GM18909 (cell line): ENCODE results near the gene PRR4.

ENCODE experiments used
- ATAC-seq: cut with Tn5 transposase; IDR thresholded peaks from one replicate; pipeline ENCODE4 v1.9.1; 2021; ENCODE audit warnings: mild to moderate bottlenecking; ENCODE audit not compliant: unreplicated experiment, poor library complexity

PRR4 gene

GRCh38 chr12:10849425-10849878 is at the start of gene PRR4:
Gene PRR4 (minus strand): TSS chr12:10849475. CDS start chr12:10849437, 38 bp downstream.
- ATAC-seq = no peak

- no peak for ATAC-seq
These were observed 47.6 kb upstream of the PRR4 start for GRCh38 chr12:10896854-10897253.

GRCh38 chr12:10891937-10892336 is 42.7 kb upstream of the PRR4 start:
- no peak for ATAC-seq

- no peak for ATAC-seq
These were observed 40.0 kb upstream of the PRR4 start for GRCh38 chr12:10889226-10889625.

- ATAC-seq = no peak
These were observed 34.9 kb upstream of the PRR4 start, which contains the start of gene PRH1 for GRCh38 chr12:10884086-10884725. Gene PRH1 (minus strand): TSS chr12:10884255. CDS start chr12:10884217, 38 bp downstream.

- no peak for ATAC-seq
These were observed 24.1 kb upstream of the PRR4 start for GRCh38 chr12:10873378-10873777.

- no peak for ATAC-seq
These were observed 18.1 kb upstream of the PRR4 start for GRCh38 chr12:10867381-10867780.

GRCh38 chr12:10863512-10864218 is 14.4 kb upstream of the PRR4 start:
- ATAC-seq = no peak

GRCh38 chr12:10861366-10861765 is 12.1 kb upstream of the PRR4 start:
- ATAC-seq = no peak

GRCh38 chr12:10855807-10856206 is 6.5 kb upstream of the PRR4 start:
- ATAC-seq = no peak

- ATAC-seq = no peak
These were observed 4.5 kb upstream of the PRR4 start for GRCh38 chr12:10853776-10854175.

GRCh38 chr12:10851243-10851858 is 2.1 kb upstream of the PRR4 start:
- no peak for ATAC-seq

- ATAC-seq = no peak
These were observed 1.5 kb downstream of the PRR4 start for GRCh38 chr12:10847744-10848143.

GRCh38 chr12:10842862-10843261 is 6.4 kb downstream of the PRR4 start:
- no peak for ATAC-seq

- no peak for ATAC-seq
These were observed 10.8 kb downstream of the PRR4 start for GRCh38 chr12:10838461-10838860.

- no peak for ATAC-seq
These were observed 19.3 kb downstream of the PRR4 start for GRCh38 chr12:10829994-10830393.

GRCh38 chr12:10826258-10826657 is 23.0 kb downstream of the PRR4 start, which contains the start of gene TAS2R10:
Gene TAS2R10 (minus strand): TSS chr12:10826358. CDS start chr12:10826269, 89 bp downstream.
- no peak for ATAC-seq

- no peak for ATAC-seq
These were observed 24.3 kb downstream of the PRR4 start for GRCh38 chr12:10824957-10825356.

- ATAC-seq = no peak
These were observed 37.3 kb downstream of the PRR4 start for GRCh38 chr12:10811883-10812536.

GRCh38 chr12:10810068-10810467 is 39.2 kb downstream of the PRR4 start, which contains the start of gene TAS2R9:
Gene TAS2R9 (minus strand): TSS chr12:10810168. CDS start chr12:10810075, 93 bp downstream.
- ATAC-seq = no peak

GRCh38 chr12:10807186-10807585 is 42.1 kb downstream of the PRR4 start, which contains the start of gene TAS2R8:
Gene TAS2R8 (minus strand): TSS chr12:10807286. CDS start chr12:10806980, 306 bp downstream.
- ATAC-seq = no peak
